CD4-positive, alpha-beta memory T cell (primary cell): ENCODE results near the gene TBC1D19. TPM values are rescaled to one million over a fixed set of nuclear protein-coding genes. Genes with fewer than 3 reads are reported as not detected.

ENCODE experiments used
- CTCF ChIA-PET: fragments of 350-600 bp; sonication (Branson Sonifier 250); formaldehyde crosslinking; loops from one replicate; lab custom pipeline; 2021; ENCODE audit warnings: inconsistent platforms; ENCODE audit not compliant: partially characterized antibody; lab: Charles Lee
- POLR2A ChIA-PET: fragments of 350-600 bp; sonication (Branson Sonifier 250); formaldehyde crosslinking; loops from one replicate; lab custom pipeline; 2021; ENCODE audit not compliant: partially characterized antibody; lab: Charles Lee
- DNase-seq, 5 donors: peaks; one replicate each; pipeline versions ENCODE4 v3.0.0 to v3.0.0-alpha.2; 2020 to 2022; ENCODE audit warnings: mixed read lengths in 1 of 5
- H3K27ac ChIP-seq: one replicate; pipeline ENCODE4 v1.7.0; 2013; ENCODE audit warnings: low read depth, low read length
- H3K27me3 ChIP-seq: 2 replicates; pipeline ENCODE4 v1.7.0; 2013; ENCODE audit warnings: mild to moderate bottlenecking, low read length, moderate library complexity; ENCODE audit not compliant: insufficient read depth
- H3K36me3 ChIP-seq: 2 replicates; pipeline ENCODE4 v1.7.0; 2013; ENCODE audit warnings: mild to moderate bottlenecking, low read length, moderate library complexity; ENCODE audit not compliant: insufficient read depth
- H3K4me1 ChIP-seq: 2 replicates; pipeline ENCODE4 v1.7.0; 2013; ENCODE audit warnings: mild to moderate bottlenecking, low read length, moderate library complexity; ENCODE audit not compliant: insufficient read depth
- H3K4me3 ChIP-seq, 2 donors: one replicate each; pipeline ENCODE4 v1.7.0; 2013; ENCODE audit warnings: low read length in 2 of 2, mild to moderate bottlenecking in 1 of 2
- H3K9me3 ChIP-seq, 2 donors: one replicate each; pipeline ENCODE4 v1.7.0; 2013; ENCODE audit warnings: low read length in 2 of 2, control low read depth in 1 of 2; ENCODE audit not compliant: control insufficient read depth in 1 of 2
- H3K27ac Mint-ChIP-seq, 7 donors: one replicate each; pipeline ENCODE4 v1.8.0; 2020 to 2021; ENCODE audit warnings: mixed read lengths in 7 of 7, mild to moderate bottlenecking in 6 of 7, inconsistent platforms in 3 of 7, moderate library complexity in 3 of 7
- H3K27me3 Mint-ChIP-seq, 2 donors: one replicate each; pipeline ENCODE4 v1.8.0; 2020 to 2021; ENCODE audit warnings: mixed read lengths in 2 of 2
- H3K36me3 Mint-ChIP-seq, 2 donors: one replicate each; pipeline ENCODE4 v1.8.0; 2020 to 2021; ENCODE audit warnings: mixed read lengths in 2 of 2, inconsistent platforms in 1 of 2, mild to moderate bottlenecking in 1 of 2
- H3K4me1 Mint-ChIP-seq, 4 donors: one replicate each; pipeline ENCODE4 v1.8.0; 2020 to 2021; ENCODE audit warnings: mixed read lengths in 4 of 4, mild to moderate bottlenecking in 1 of 4
- H3K4me3 Mint-ChIP-seq, 8 donors: one replicate each; pipeline ENCODE4 v1.8.0; 2020 to 2021; ENCODE audit warnings: mixed read lengths in 8 of 8, mild to moderate bottlenecking in 7 of 8, moderate library complexity in 6 of 8, inconsistent platforms in 3 of 8
- H3K9me3 Mint-ChIP-seq, 8 donors: one replicate each; pipeline ENCODE4 v1.8.0; 2020 to 2021; ENCODE audit warnings: mixed read lengths in 8 of 8, mild to moderate bottlenecking in 5 of 8, inconsistent platforms in 3 of 8, moderate library complexity in 1 of 8
- intact Hi-C: fragments of 100-400 bp; cut with micrococcal nuclease; formaldehyde crosslinking; loops from one replicate; pipeline ENCODE4 v1.15.1; 2023
- polyA plus RNA-seq, 2 donors: library from polyadenylated mRNA; unstranded; fragments of 300-500 nt; fragmentation: Illumina TruSeq; gene quantifications; one replicate each; pipeline ENCODE4 v1.2.3, GENCODE V29; 2021
- total RNA-seq, 2 experiments: library from RNA; stranded (reverse); gene quantifications; one replicate each; pipeline ENCODE4 v1.2.3, GENCODE V29; 2021

The TBC1D19 gene
- total and polyA plus RNA-seq, 4 experiments from 2014 or later: 4.3 to 9.5 (median 6.3) TPM

DNA sequence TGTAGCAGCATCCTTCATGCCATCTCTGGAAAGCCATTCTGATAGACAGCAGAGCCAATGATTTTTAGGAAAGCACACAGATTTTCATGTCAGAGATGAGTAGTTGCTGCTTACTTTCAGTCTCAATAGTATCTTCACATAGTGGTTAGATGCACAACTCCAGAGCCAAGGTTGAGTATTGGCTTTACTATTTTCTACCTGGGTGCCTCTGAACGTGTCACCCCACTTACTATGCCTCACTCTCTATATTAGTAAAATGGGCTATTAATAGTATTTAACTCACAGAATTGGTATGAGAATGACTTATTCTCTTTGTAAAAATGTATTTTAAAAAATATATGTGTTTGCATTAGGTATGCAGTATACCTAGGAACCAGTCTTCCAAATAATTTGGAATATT is 168.0 kb downstream of the TBC1D19 start:
- peak overlapping the region in 1 of 7 donors; percentile 37 for H3K27ac Mint-ChIP-seq
- DNase-seq: no peak
- peaks cover 35 to 36% of the 10 kb centered on the region in 2 donors for H3K36me3 Mint-ChIP-seq
- H3K4me1 ChIP-seq: no peaks in the 10 kb centered on the region
- ChIA-PET CTCF (no interaction called here), POLR2A (no interaction called here)
- H3K9me3 Mint-ChIP-seq: no peaks in the 10 kb centered on the region
- H3K27me3 ChIP-seq: no peaks in the 10 kb centered on the region
- intact Hi-C loops: no loop called here
- no peaks in the 10 kb centered on the region for H3K9me3 ChIP-seq
- no peak overlapping the region for H3K27ac ChIP-seq
- no peak overlapping the region for H3K4me3 Mint-ChIP-seq
- no peaks in the 10 kb centered on the region for H3K36me3 ChIP-seq
- H3K4me3 ChIP-seq: no peak overlapping the region
- no peaks in the 10 kb centered on the region for H3K27me3 Mint-ChIP-seq
- H3K4me1 Mint-ChIP-seq: no peaks in the 10 kb centered on the region

DNA sequence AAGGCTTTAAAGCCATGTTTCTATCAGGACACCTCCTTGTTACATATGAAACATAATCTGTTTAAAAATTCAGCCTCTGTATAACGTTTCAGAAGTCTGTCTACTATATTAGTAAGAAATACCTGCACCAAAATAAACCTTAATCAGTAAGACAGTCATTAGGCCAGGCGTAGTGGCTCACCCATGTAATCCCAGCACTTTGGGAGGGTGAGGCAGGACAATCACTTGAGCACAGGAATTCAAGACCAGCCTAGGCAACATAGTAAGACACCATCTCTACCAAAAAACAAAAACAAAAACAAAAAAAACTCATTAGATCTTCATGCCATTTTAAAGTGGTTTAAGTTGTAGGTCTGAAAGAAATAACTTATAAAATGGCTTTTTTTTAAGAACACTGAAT is 169.3 kb downstream of the TBC1D19 start:
- CTCF ChIA-PET: no interaction called here
- Histone ChIP-seq H3K36me3 (no peaks in the 10 kb centered on the region), H3K27me3 (no peaks in the 10 kb centered on the region), H3K4me3 (no peak overlapping the region), H3K27ac (no peak overlapping the region), H3K4me1 (no peaks in the 10 kb centered on the region), H3K9me3 (no peaks in the 10 kb centered on the region)
- no peaks in the 10 kb centered on the region for H3K27me3 Mint-ChIP-seq
- intact Hi-C loops: no loop called here
- peaks cover 37 to 47% of the 10 kb centered on the region in 2 donors for H3K36me3 Mint-ChIP-seq
- POLR2A ChIA-PET: no interaction called here
- no peaks in the 10 kb centered on the region for H3K9me3 Mint-ChIP-seq
- H3K4me3 Mint-ChIP-seq: peak overlapping the region in 1 of 8 donors; percentile 32
- no peak for DNase-seq
- H3K27ac Mint-ChIP-seq: no peak overlapping the region
- H3K4me1 Mint-ChIP-seq: no peaks in the 10 kb centered on the region

DNA sequence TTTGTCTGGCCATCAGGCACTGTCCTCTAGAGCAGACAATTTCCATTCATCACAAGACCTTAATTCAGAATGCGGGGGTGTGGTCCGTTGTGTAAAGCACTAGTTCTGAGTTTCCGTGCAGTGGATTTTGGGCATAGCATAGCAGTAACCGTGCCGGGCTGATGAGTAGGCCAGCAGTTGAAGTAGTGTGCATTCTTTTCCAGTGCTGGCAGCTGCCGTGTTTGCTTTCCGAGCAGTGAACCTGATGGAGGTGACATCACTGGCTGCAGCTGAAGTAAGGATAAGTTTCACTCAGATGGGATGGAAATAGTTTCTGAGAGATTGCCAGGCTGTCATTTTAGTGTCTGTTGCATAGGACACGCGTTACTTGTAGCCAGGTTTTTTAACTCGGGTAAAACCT is 169.7 kb downstream of the TBC1D19 start:
- H3K4me1 Mint-ChIP-seq: no peaks in the 10 kb centered on the region
- CTCF ChIA-PET: no interaction called here
- no peaks in the 10 kb centered on the region for H3K36me3 ChIP-seq
- no peak overlapping the region for H3K4me3 ChIP-seq
- no peak overlapping the region for H3K4me3 Mint-ChIP-seq
- no peak for DNase-seq
- POLR2A ChIA-PET: no interaction called here
- H3K36me3 Mint-ChIP-seq: peaks cover 35 to 46% of the 10 kb centered on the region in 2 donors
- H3K27ac ChIP-seq: no peak overlapping the region
- H3K27me3 Mint-ChIP-seq: no peaks in the 10 kb centered on the region
- no peaks in the 10 kb centered on the region for H3K27me3 ChIP-seq
- intact Hi-C loops: no loop called here
- no peaks in the 10 kb centered on the region for H3K9me3 ChIP-seq
- no peaks in the 10 kb centered on the region for H3K4me1 ChIP-seq
- no peak overlapping the region for H3K27ac Mint-ChIP-seq
- no peaks in the 10 kb centered on the region for H3K9me3 Mint-ChIP-seq

DNA sequence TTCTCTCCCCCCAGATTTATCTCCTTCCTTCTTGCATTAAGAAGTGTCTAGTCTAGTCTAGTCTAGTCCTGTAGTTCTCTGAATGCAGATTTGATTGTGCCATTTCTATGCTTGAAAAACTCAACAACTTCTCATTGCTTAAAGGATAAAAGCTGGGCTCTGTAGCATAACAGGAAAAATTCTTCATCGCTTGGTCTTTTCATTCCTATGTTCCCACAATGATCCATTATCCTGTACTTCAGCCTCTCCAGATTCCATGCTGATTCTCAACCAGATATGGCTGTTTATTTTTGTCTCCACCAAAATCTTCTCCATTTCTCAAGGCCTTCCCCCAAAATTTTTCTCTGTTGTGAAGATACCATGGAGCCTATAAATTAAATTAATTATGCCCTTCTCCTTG is 173.9 kb downstream of the TBC1D19 start:
- Histone ChIP-seq H3K27ac (no peak overlapping the region), H3K9me3 (no peaks in the 10 kb centered on the region), H3K4me1 (no peaks in the 10 kb centered on the region), H3K4me3 (no peak overlapping the region), H3K36me3 (no peaks in the 10 kb centered on the region), H3K27me3 (no peaks in the 10 kb centered on the region)
- no peak overlapping the region for H3K27ac Mint-ChIP-seq
- no peaks in the 10 kb centered on the region for H3K9me3 Mint-ChIP-seq
- no peak overlapping the region for H3K4me3 Mint-ChIP-seq
- CTCF ChIA-PET: no interaction called here
- peaks cover 28 to 37% of the 10 kb centered on the region in 2 donors for H3K36me3 Mint-ChIP-seq
- intact Hi-C loops: no loop called here
- POLR2A ChIA-PET: no interaction called here
- DNase-seq: no peak
- no peaks in the 10 kb centered on the region for H3K27me3 Mint-ChIP-seq
- no peaks in the 10 kb centered on the region for H3K4me1 Mint-ChIP-seq

DNA sequence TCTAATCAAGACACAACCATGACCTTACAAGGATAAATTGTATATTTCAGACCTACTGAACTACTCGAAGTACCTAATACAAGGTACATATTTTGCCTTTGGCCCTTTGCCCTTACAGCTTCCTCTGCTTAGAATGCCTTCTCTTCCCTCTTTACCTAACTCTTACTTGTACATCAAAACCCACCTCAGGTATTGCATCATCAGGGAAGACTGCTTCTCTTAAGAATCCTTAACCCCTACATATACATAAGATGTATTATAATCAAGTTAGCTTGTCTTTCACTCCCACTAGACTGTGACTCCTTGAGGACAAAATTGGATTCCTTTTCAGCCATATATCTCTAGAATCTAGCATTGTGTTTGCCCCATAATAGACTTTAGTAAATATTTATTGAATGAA is 175.0 kb downstream of the TBC1D19 start:
- CTCF ChIA-PET: interaction anchor here (1.1 kb wide), 1 partner anchor 169 kb away, joined by 3 read pairs; no protein-coding TSS in a partner anchor
- H3K27ac Mint-ChIP-seq: no peak overlapping the region

DNA sequence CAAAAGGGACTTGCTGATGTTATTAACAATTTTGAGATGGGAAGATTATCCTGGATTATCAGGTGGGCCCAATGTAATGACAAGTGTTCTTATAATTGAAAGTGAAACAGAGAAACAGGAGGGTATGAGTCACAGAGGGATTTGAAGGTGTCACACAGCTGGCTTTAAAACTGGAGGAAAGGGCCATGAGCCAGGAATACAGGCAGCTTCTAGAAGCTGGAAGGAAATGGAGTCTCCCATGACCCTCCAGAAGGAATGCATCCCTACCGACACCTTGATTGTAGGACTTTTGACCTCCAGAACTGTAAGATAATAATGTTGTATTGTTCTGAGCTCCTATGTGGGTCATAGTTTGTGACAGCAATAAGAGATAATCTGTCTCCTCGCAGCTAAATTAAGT is 178.8 kb downstream of the TBC1D19 start:
- H3K27ac Mint-ChIP-seq: no peak overlapping the region
- H3K4me3 Mint-ChIP-seq: no peak overlapping the region
- intact Hi-C loops: no loop called here
- H3K9me3 Mint-ChIP-seq: no peaks in the 10 kb centered on the region
- Histone ChIP-seq H3K36me3 (no peaks in the 10 kb centered on the region), H3K27me3 (no peaks in the 10 kb centered on the region), H3K4me3 (no peak overlapping the region), H3K27ac (no peak overlapping the region), H3K4me1 (no peaks in the 10 kb centered on the region), H3K9me3 (no peaks in the 10 kb centered on the region)
- ChIA-PET POLR2A (no interaction called here), CTCF (no interaction called here)
- no peaks in the 10 kb centered on the region for H3K27me3 Mint-ChIP-seq
- DNase-seq: no peak
- peaks cover 28 to 30% of the 10 kb centered on the region in 2 donors for H3K36me3 Mint-ChIP-seq
- H3K4me1 Mint-ChIP-seq: peaks cover 0 to 3% (median 0%) of the 10 kb centered on the region in 4 donors

More for the DNA sequence above, 175.0 kb downstream of the TBC1D19 start:
- Histone ChIP-seq H3K36me3 (no peaks in the 10 kb centered on the region), H3K4me3 (no peak overlapping the region), H3K27me3 (no peaks in the 10 kb centered on the region), H3K4me1 (no peaks in the 10 kb centered on the region), H3K27ac (no peak overlapping the region), H3K9me3 (no peaks in the 10 kb centered on the region)
- Mint-ChIP-seq H3K9me3 (no peaks in the 10 kb centered on the region), H3K36me3 (peaks cover 29 to 32% of the 10 kb centered on the region in 2 donors), H3K4me1 (no peaks in the 10 kb centered on the region), H3K27me3 (no peaks in the 10 kb centered on the region), H3K4me3 (no peak overlapping the region)
- no peak for DNase-seq
- POLR2A ChIA-PET: no interaction called here
- intact Hi-C loops: no loop called here

DNA sequence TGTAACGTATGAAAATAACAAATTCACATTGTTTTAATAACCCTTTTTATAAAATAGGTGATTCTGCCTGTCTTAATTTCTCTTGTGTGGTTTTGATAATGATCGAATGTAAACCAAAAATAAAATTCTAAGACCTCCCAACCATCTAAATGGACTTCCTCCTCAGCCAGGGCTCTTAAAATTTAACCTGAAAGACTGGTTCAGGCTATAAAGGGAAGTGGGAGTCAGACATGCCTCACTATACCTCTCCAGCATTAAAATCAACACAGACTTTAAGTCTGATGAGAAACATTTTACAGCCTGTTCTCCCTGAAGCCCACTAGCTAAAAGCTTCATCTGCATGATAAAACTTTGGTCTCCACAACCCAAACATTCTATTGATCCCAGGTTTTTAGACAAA is 179.2 kb downstream of the TBC1D19 start:
- no peak overlapping the region for H3K4me3 ChIP-seq

DNA sequence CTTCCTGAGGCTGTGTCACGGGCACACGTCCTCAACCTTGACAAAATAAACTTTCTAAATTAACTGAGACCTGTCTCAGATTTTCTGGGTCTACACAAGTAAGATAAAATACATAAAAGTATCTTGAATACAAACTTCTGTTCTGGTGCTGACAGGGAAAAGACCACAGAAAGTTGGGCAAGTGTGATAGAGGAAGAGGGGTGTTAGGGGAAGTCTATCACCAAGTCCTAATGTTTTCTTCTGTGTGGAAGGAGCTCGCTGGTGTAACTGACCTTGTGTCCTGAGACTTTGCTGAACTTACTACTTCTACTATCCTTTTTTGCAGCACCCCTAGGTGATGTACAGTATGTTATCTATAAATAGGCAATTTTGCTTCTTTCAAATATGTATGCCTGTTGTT is 179.8 kb downstream of the TBC1D19 start:
- H3K27ac ChIP-seq: no peak overlapping the region
- intact Hi-C loops: no loop called here
- Mint-ChIP-seq H3K36me3 (peaks cover 22 to 28% of the 10 kb centered on the region in 2 donors), H3K4me3 (no peak overlapping the region), H3K27ac (peak overlapping the region in 2 of 7 donors; percentile 11 to 47), H3K9me3 (no peaks in the 10 kb centered on the region), H3K4me1 (peaks cover 0 to 3% (median 0%) of the 10 kb centered on the region in 4 donors), H3K27me3 (no peaks in the 10 kb centered on the region)
- no peaks in the 10 kb centered on the region for H3K9me3 ChIP-seq
- H3K4me3 ChIP-seq: no peak overlapping the region
- no peak for DNase-seq
- H3K4me1 ChIP-seq: no peaks in the 10 kb centered on the region
- ChIA-PET POLR2A (no interaction called here), CTCF (no interaction called here)
- no peaks in the 10 kb centered on the region for H3K27me3 ChIP-seq
- H3K36me3 ChIP-seq: no peaks in the 10 kb centered on the region

More for the DNA sequence above, 179.2 kb downstream of the TBC1D19 start:
- peaks cover 0 to 3% (median 0%) of the 10 kb centered on the region in 4 donors for H3K4me1 Mint-ChIP-seq
- no peaks in the 10 kb centered on the region for H3K4me1 ChIP-seq
- no peaks in the 10 kb centered on the region for H3K27me3 ChIP-seq
- intact Hi-C loops: no loop called here
- H3K4me3 Mint-ChIP-seq: no peak overlapping the region
- POLR2A ChIA-PET: no interaction called here
- no peaks in the 10 kb centered on the region for H3K27me3 Mint-ChIP-seq
- peaks cover 26 to 28% of the 10 kb centered on the region in 2 donors for H3K36me3 Mint-ChIP-seq
- no peak overlapping the region for H3K27ac ChIP-seq
- H3K36me3 ChIP-seq: no peaks in the 10 kb centered on the region
- CTCF ChIA-PET: no interaction called here
- no peak for DNase-seq
- no peaks in the 10 kb centered on the region for H3K9me3 Mint-ChIP-seq
- H3K9me3 ChIP-seq: no peaks in the 10 kb centered on the region
- H3K27ac Mint-ChIP-seq: no peak overlapping the region
